Endodermal cell (in vitro differentiated cells): ENCODE data around the gene CPN2. TPM values are rescaled to one million over a fixed set of nuclear protein-coding genes. Genes with fewer than 3 reads are reported as not detected.

Experiments used
- DNase-seq: peaks from one replicate; pipeline ENCODE4 v3.0.0-alpha.2; 2017
- H3K27ac ChIP-seq: 2 replicates; pipeline ENCODE4 v1.5.1; 2013; ENCODE audit warnings: mild to moderate bottlenecking, low read depth, low read length, moderate library complexity
- H3K27me3 ChIP-seq: 2 replicates; pipeline ENCODE4 v1.6.1; 2013; ENCODE audit warnings: mild to moderate bottlenecking, low read length, moderate library complexity; ENCODE audit not compliant: insufficient read depth, control insufficient read depth, poor library complexity, severe bottlenecking
- H3K36me3 ChIP-seq: 2 replicates; pipeline ENCODE4 v1.7.0; 2013; ENCODE audit warnings: mild to moderate bottlenecking, low read length, moderate library complexity; ENCODE audit not compliant: control insufficient read depth, insufficient read depth
- H3K4me1 ChIP-seq: one replicate; pipeline ENCODE4 v1.7.0; 2013; ENCODE audit warnings: low read length; ENCODE audit not compliant: control insufficient read depth, insufficient read depth
- H3K4me3 ChIP-seq: 2 replicates; pipeline ENCODE4 v1.5.1; 2013; ENCODE audit warnings: mild to moderate bottlenecking, low read length, moderate library complexity
- H3K9ac ChIP-seq: 2 replicates; pipeline ENCODE4 v1.6.1; 2013; ENCODE audit warnings: mild to moderate bottlenecking, low read length, moderate library complexity; ENCODE audit not compliant: poor library complexity, severe bottlenecking; ENCODE audit errors: extremely low read depth
- H3K9me3 ChIP-seq: 2 replicates; pipeline ENCODE4 v1.6.1; 2013; ENCODE audit warnings: mild to moderate bottlenecking, low read length, moderate library complexity; ENCODE audit not compliant: control insufficient read depth
- H3K27ac Mint-ChIP-seq: 2 replicates; pipeline ENCODE4 v1.8.0; 2020; ENCODE audit warnings: mixed read lengths
- H3K27me3 Mint-ChIP-seq: 2 replicates; pipeline ENCODE4 v1.8.0; 2021; ENCODE audit warnings: mild to moderate bottlenecking, mixed read lengths; ENCODE audit not compliant: insufficient read depth
- H3K36me3 Mint-ChIP-seq: 2 replicates; pipeline ENCODE4 v1.8.0; 2020; ENCODE audit warnings: low read depth, mixed read lengths
- H3K4me1 Mint-ChIP-seq: 2 replicates; pipeline ENCODE4 v1.8.0; 2020; ENCODE audit warnings: mixed read lengths
- H3K4me3 Mint-ChIP-seq: 2 replicates; pipeline ENCODE4 v1.8.0; 2020; ENCODE audit warnings: mild to moderate bottlenecking, moderate library complexity, mixed read lengths
- H3K9me3 Mint-ChIP-seq: 2 replicates; pipeline ENCODE4 v1.8.0; 2020; ENCODE audit warnings: mild to moderate bottlenecking, mixed read lengths
- WGBS, 2 experiments: methylation state at CpG; one replicate each; pipeline versions ENCODE4 v1.1.5 to v1.1.7; 2013; ENCODE audit warnings: missing lambda C conversion rate in 2 of 2, mixed read lengths in 1 of 2; ENCODE audit not compliant: insufficient coverage in 1 of 2, insufficient read length in 1 of 2; 5-methylcytosine and 5-hydroxymethylcytosine counted together
- total RNA-seq, 2 donors: library from RNA; stranded (reverse); fragmentation: NEBNext Ultra II Directional in 1 of 2; extraction: Animal tissue kit (Norgen Biotek cat#: 25700) in 1 of 2; gene quantifications; 2 replicates in 1 of 2; 3 replicates in 1 of 2; pipeline ENCODE4 v1.2.1, GENCODE V29; 2021
- TF ChIP-seq, protein P1 (sequence below): fragments of 200-600 bp; sonication (generic); conservative IDR thresholded peaks from 2 replicates; pipeline ENCODE4 v1.5.0; 2021; ENCODE audit warnings: antibody characterized with exemption, mild to moderate bottlenecking

Gene CPN2
- total RNA-seq, 2 donors from 2014 or later, result 0.22 TPM; not detected in 1

DNA sequence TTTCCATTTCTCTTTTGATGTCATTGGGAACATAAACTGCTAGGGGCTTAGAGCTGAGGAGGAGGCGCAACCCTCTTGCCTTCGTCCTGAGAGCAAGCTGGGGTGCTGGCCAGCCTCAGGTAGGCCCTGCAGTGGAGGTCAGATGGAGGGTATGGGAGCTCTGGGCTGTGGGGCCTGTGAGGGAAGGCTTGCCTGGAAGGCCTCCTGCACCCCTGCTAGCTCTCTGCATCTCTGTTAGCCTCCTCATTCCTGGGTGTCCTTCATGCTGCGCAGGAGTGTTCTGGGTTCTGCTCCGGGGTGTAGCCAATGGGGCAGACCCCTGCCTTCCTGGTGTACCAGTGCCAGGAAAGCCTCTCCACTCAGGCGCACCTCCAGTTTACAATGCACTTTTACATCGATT, 36.1 kb upstream of the CPN2 start:
- Mint-ChIP-seq H3K27me3 (peaks cover 36% of the 10 kb centered on the region), H3K4me1 (peaks cover 30% of the 10 kb centered on the region), H3K27ac (no peak overlapping the region), H3K4me3 (no peak overlapping the region), H3K9me3 (peaks cover 9% of the 10 kb centered on the region), H3K36me3 (no peaks in the 10 kb centered on the region)
- H3K4me3 ChIP-seq, result no peak overlapping the region
- H3K4me1 ChIP-seq, result peaks cover 19% of the 10 kb centered on the region
- 96 to 100% methylated on average over 5 to 6 of the region's 6 CpGs for WGBS, 2 experiments
- H3K36me3 ChIP-seq, result no peaks in the 10 kb centered on the region
- H3K27me3 ChIP-seq, result peaks cover 39% of the 10 kb centered on the region
- TF ChIP-seq, protein P1, sequence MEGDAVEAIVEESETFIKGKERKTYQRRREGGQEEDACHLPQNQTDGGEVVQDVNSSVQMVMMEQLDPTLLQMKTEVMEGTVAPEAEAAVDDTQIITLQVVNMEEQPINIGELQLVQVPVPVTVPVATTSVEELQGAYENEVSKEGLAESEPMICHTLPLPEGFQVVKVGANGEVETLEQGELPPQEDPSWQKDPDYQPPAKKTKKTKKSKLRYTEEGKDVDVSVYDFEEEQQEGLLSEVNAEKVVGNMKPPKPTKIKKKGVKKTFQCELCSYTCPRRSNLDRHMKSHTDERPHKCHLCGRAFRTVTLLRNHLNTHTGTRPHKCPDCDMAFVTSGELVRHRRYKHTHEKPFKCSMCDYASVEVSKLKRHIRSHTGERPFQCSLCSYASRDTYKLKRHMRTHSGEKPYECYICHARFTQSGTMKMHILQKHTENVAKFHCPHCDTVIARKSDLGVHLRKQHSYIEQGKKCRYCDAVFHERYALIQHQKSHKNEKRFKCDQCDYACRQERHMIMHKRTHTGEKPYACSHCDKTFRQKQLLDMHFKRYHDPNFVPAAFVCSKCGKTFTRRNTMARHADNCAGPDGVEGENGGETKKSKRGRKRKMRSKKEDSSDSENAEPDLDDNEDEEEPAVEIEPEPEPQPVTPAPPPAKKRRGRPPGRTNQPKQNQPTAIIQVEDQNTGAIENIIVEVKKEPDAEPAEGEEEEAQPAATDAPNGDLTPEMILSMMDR, result no peak
- no peak overlapping the region for H3K27ac ChIP-seq
- peaks cover 9% of the 10 kb centered on the region for H3K9me3 ChIP-seq
- no peak overlapping the region for H3K9ac ChIP-seq
- no peak for DNase-seq

DNA sequence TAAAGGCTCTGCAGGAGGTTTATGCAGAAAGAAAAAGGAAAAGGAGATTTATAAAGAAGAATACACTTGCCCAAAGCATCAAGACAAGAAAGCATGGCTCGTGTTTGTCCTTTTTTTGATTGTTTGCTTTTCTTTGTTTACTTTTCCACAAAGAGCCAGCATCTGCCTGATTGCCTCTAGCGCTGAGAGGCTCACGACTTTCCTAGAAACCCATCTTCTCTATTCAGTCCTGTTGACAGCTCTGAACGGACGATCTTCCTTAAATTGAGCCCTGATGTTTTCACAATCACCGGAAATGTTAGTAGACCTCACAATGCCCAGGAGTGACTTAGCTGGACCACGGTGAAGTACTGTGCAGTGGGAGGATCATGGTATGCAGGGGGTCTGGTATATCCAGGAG, 35.5 kb upstream of the CPN2 start:
- Mint-ChIP-seq H3K4me1 (peaks cover 30% of the 10 kb centered on the region), H3K4me3 (no peak overlapping the region), H3K36me3 (no peaks in the 10 kb centered on the region), H3K9me3 (peaks cover 9% of the 10 kb centered on the region), H3K27me3 (peaks cover 39% of the 10 kb centered on the region), H3K27ac (no peak overlapping the region)
- TF ChIP-seq, protein P1, result no peak
- no peak overlapping the region for H3K4me3 ChIP-seq
- H3K9me3 ChIP-seq, result peaks cover 9% of the 10 kb centered on the region
- peaks cover 19% of the 10 kb centered on the region for H3K4me1 ChIP-seq
- 82 to 84% methylated on average over 7 of the region's 7 CpGs for WGBS, 2 experiments
- H3K27ac ChIP-seq, result no peak overlapping the region
- H3K9ac ChIP-seq, result no peak overlapping the region
- H3K36me3 ChIP-seq, result no peaks in the 10 kb centered on the region
- no peak for DNase-seq
- H3K27me3 ChIP-seq, result peaks cover 39% of the 10 kb centered on the region

DNA sequence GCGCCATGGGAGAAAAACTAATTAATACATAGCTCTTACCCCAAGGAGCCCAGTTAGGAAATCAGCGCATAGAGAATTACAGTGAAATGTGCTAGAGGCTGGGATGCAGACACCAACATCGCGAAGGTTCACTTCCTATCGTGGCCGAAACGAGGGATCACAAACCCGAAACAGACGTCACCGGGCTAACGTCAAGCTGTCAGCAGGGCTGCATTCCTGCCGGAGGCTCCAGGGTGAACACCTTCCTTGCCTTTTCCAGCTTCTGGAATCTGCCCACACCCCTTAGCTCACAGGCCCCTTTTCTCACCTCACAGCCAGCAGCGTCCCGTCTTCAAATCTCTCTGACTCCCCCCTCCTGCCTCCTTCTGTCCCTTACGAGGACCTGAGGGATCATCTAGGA, 34.9 kb upstream of the CPN2 start:
- peaks cover 42% of the 10 kb centered on the region for H3K27me3 Mint-ChIP-seq
- peaks cover 30% of the 10 kb centered on the region for H3K4me1 Mint-ChIP-seq
- TF ChIP-seq, protein P1, result no peak
- H3K4me3 Mint-ChIP-seq, result no peak overlapping the region
- DNase-seq, result no peak
- H3K9me3 Mint-ChIP-seq, result peaks cover 9% of the 10 kb centered on the region
- no peak overlapping the region for H3K27ac Mint-ChIP-seq
- H3K9me3 ChIP-seq, result peaks cover 9% of the 10 kb centered on the region
- H3K36me3 ChIP-seq, result no peaks in the 10 kb centered on the region
- peaks cover 39% of the 10 kb centered on the region for H3K27me3 ChIP-seq
- H3K36me3 Mint-ChIP-seq, result no peaks in the 10 kb centered on the region
- WGBS, 2 experiments, result 86 to 90% methylated on average over 15 of the region's 15 CpGs
- H3K4me1 ChIP-seq, result peaks cover 19% of the 10 kb centered on the region
- H3K9ac ChIP-seq, result no peak overlapping the region
- no peak overlapping the region for H3K4me3 ChIP-seq
- no peak overlapping the region for H3K27ac ChIP-seq
